Activated naive CD4-positive, alpha-beta T cell treated with anti-CD3 and anti-CD28 coated beads for 36 hours (primary cell): ENCODE results near the gene NKX2-2. TPM values are rescaled to one million over a fixed set of nuclear protein-coding genes. Genes with fewer than 3 reads are reported as not detected.

Experiments
- CTCF ChIA-PET: fragments of 350-600 bp; sonication (Branson Sonifier 250); formaldehyde crosslinking; loops from one replicate; lab custom pipeline; 2021; ENCODE audit warnings: antibody characterized with exemption; lab: Charles Lee
- DNase-seq: peaks from one replicate; pipeline ENCODE4 v3.0.0-alpha.2; 2020
- H3K27ac Mint-ChIP-seq: one replicate; pipeline ENCODE4 v1.8.0; 2021; ENCODE audit warnings: mild to moderate bottlenecking, mixed read lengths
- H3K27me3 Mint-ChIP-seq: one replicate; pipeline ENCODE4 v1.8.0; 2021; ENCODE audit warnings: low read depth, mixed read lengths
- H3K36me3 Mint-ChIP-seq: one replicate; pipeline ENCODE4 v1.8.0; 2021; ENCODE audit warnings: low read depth, mixed read lengths
- H3K4me1 Mint-ChIP-seq: one replicate; pipeline ENCODE4 v1.8.0; 2021; ENCODE audit warnings: low read depth, mixed read lengths
- H3K4me3 Mint-ChIP-seq: one replicate; pipeline ENCODE4 v1.8.0; 2021; ENCODE audit warnings: mild to moderate bottlenecking, moderate library complexity, mixed read lengths
- H3K9me3 Mint-ChIP-seq: one replicate; pipeline ENCODE4 v1.8.0; 2021; ENCODE audit warnings: mixed read lengths
- intact Hi-C: fragments of 100-400 bp; cut with micrococcal nuclease; formaldehyde crosslinking; loops from one replicate; pipeline ENCODE4 v1.15.1; 2023
- total RNA-seq, 2 experiments: library from RNA; stranded (reverse); gene quantifications; one replicate each; pipeline ENCODE4 v1.2.3, GENCODE V29; 2021

Gene NKX2-2
- total RNA-seq, 2 experiments from 2014 or later = not detected

DNA sequence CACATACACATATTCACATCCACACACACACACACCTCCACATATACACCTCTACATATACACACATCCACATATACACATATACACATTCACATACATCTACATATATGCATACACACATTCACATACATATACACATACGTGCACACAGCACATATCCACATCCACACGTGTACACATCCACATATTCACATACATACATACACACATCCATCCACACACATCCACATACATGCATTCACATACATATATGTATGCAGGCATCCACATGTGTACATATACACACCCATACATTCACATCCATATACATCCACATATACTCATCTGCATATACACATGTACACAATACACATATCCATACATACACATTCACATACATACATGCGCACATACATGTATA, 25.6 kb upstream of the NKX2-2 start:
- H3K36me3 Mint-ChIP-seq = no peaks in the 10 kb centered on the region
- intact Hi-C loops = no loop called here
- peaks cover 3% of the 10 kb centered on the region for H3K27me3 Mint-ChIP-seq
- no peaks in the 10 kb centered on the region for H3K4me1 Mint-ChIP-seq
- DNase-seq = no peak
- no peak overlapping the region for H3K27ac Mint-ChIP-seq
- CTCF ChIA-PET = no interaction called here
- no peaks in the 10 kb centered on the region for H3K9me3 Mint-ChIP-seq
- H3K4me3 Mint-ChIP-seq = no peak overlapping the region

DNA sequence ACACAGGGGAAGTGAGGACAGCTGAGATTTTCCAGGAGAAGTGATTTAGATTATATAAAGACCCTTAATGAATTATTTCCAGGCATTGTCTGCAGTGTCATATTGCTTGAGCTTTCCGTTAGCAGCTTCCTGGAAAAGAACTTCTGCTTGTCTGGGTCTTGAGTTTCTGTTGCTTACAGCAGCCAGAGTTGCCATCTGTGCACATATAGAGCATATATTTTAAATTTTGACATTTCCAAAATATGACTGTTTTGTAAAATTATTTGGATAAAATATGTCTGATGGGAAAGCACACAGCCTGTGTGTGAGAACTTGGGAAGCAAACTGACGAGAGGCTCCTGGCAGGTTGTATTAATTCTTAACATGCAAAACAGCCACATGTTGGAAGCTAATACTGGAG, 21.0 kb upstream of the NKX2-2 start:
- Mint-ChIP-seq H3K27ac (no peak overlapping the region), H3K9me3 (no peaks in the 10 kb centered on the region), H3K36me3 (no peaks in the 10 kb centered on the region), H3K27me3 (peaks cover 3% of the 10 kb centered on the region), H3K4me3 (no peak overlapping the region), H3K4me1 (peaks cover 1% of the 10 kb centered on the region)
- DNase-seq = no peak
- intact Hi-C loops = loop anchor here (1.0 kb wide), 1 partner anchor 13 kb away; no protein-coding TSS in a partner anchor
- CTCF ChIA-PET = interaction anchor here (0.6 kb wide), 1 partner anchor 315 kb away, joined by 3 read pairs; no protein-coding TSS in a partner anchor

DNA sequence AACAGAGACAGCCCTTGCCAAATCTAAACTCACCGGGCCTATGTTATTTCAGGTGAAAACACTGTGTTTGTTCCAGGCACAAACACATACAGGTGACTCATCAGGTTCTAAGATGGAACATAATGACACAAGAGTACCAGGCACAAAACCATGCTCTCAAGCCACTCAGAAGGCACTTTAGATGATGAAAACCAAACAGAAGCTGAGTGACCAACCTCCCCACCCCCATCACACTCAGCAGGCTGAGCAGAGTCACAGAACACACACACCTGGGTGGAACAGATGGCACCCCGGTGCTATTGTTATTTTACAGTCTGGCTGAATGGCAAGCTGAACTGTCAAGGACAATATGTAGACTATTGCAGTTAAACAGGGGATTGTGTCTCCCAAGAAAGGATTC, 20.6 kb upstream of the NKX2-2 start:
- H3K4me3 Mint-ChIP-seq = no peak overlapping the region
- CTCF ChIA-PET = no interaction called here
- peaks cover 3% of the 10 kb centered on the region for H3K4me1 Mint-ChIP-seq
- H3K36me3 Mint-ChIP-seq = no peaks in the 10 kb centered on the region
- H3K27me3 Mint-ChIP-seq = peaks cover 3% of the 10 kb centered on the region
- intact Hi-C loops = loop anchor here (1.0 kb wide), 1 partner anchor 14 kb away; no protein-coding TSS in a partner anchor
- no peak for DNase-seq
- H3K27ac Mint-ChIP-seq = no peak overlapping the region
- H3K9me3 Mint-ChIP-seq = no peaks in the 10 kb centered on the region

DNA sequence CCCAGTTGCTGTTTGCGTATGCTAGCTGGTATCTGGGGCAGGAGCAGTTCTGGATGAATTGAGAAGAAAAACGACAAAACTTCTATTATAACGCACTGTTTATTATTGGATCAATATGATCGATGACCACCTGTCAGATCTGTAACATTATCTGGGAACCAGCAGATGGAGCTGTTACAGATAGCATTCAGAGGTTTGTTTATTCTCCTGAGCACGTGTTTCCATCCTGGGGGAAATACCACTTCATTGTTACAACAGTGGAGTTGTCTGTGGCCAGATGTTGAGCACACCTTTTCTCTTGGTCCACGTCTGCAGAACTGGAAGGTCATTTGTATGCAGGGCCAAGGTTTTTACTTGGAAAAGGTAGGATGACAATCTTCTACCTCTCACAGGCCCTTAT, 16.0 kb upstream of the NKX2-2 start:
- Mint-ChIP-seq H3K27me3 (peaks cover 19% of the 10 kb centered on the region), H3K4me1 (peaks cover 3% of the 10 kb centered on the region), H3K36me3 (no peaks in the 10 kb centered on the region), H3K9me3 (no peaks in the 10 kb centered on the region), H3K27ac (no peak overlapping the region), H3K4me3 (no peak overlapping the region)
- intact Hi-C loops = loop anchor here (1.0 kb wide), 2 partner anchors 41 to 85 kb away; no protein-coding TSS in a partner anchor
- DNase-seq = no peak
- CTCF ChIA-PET = interaction anchor here (0.6 to 2.4 kb wide), 20 partner anchors 11 to 418 kb away, joined by 3 to 45 read pairs (median 5); no protein-coding TSS in a partner anchor

DNA sequence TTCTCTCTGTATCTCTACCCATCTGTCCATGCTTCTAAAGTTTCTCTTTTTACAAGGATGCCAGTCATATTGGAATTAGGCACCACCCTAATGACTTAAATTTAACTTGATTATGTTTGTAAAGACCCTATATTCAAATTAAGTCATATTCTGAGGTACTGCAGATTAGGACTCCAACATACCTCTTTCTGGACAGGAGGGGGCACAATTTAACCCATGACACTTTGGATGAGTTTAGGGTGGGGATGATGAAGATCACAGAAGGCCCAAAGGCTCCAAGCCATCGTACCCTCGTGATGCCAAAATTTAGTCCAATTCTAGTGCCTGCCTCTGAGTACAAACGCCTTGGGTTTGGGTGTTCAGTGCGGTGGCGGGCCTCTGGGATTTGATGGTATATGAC, 15.0 kb upstream of the NKX2-2 start:
- Mint-ChIP-seq H3K27ac (no peak overlapping the region), H3K27me3 (peaks cover 28% of the 10 kb centered on the region), H3K4me1 (peaks cover 3% of the 10 kb centered on the region), H3K36me3 (no peaks in the 10 kb centered on the region), H3K9me3 (no peaks in the 10 kb centered on the region), H3K4me3 (no peak overlapping the region)
- DNase-seq = no peak
- CTCF ChIA-PET = interaction anchor here (0.6 to 2.4 kb wide), 13 partner anchors 18 to 293 kb away, joined by 3 to 45 read pairs (median 7); no protein-coding TSS in a partner anchor
- intact Hi-C loops = loop anchor here (1.0 kb wide), 1 partner anchor 42 kb away; no protein-coding TSS in a partner anchor

DNA sequence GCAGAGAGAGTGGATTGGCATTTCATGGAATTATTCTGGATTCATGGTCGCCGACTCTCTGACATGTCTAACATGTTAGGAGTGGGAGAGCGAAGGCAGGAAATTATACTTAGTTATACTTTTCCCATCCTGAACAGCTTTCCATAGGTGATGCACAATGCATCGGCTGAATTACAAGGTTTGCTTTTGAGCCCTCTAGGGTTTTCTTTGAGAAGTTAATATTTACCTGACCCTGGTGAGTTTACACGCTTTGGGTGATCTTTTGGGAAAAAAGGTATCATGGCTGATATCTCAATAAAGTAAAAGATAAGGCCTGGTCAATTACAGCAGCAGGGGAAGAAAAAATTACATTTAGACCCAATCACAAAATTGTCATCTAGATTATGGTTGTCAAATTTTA, 14.0 kb upstream of the NKX2-2 start:
- H3K4me3 Mint-ChIP-seq = no peak overlapping the region
- no peak for DNase-seq
- peaks cover 38% of the 10 kb centered on the region for H3K27me3 Mint-ChIP-seq
- H3K27ac Mint-ChIP-seq = no peak overlapping the region
- CTCF ChIA-PET = interaction anchor here (0.7 to 2.4 kb wide), 3 partner anchors 14 to 48 kb away, joined by 4 to 13 read pairs (median 13); no protein-coding TSS in a partner anchor
- intact Hi-C loops = no loop called here
- peaks cover 8% of the 10 kb centered on the region for H3K4me1 Mint-ChIP-seq
- H3K9me3 Mint-ChIP-seq = no peaks in the 10 kb centered on the region
- H3K36me3 Mint-ChIP-seq = no peaks in the 10 kb centered on the region

DNA sequence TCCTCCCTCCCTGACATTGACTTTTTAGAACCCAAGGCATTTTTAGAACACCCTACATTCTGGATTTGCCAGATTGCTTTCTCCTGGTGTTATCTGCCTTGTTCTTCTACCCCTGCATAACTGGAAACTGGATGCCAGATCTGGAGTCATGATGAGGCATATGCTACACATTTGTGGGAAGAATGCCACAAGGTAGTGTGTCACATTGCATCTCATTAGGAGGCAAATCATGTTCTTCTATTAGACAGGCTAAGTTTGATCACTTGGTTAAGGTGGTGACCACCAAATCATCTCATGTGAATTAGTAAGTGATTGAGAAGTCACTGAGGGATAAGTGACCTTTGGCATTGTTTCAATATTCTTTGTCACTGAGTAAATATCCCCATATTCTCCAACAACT, 12.9 kb upstream of the NKX2-2 start:
- Mint-ChIP-seq H3K4me3 (no peak overlapping the region), H3K9me3 (no peaks in the 10 kb centered on the region), H3K27me3 (peaks cover 40% of the 10 kb centered on the region), H3K4me1 (peaks cover 10% of the 10 kb centered on the region), H3K27ac (no peak overlapping the region), H3K36me3 (no peaks in the 10 kb centered on the region)
- CTCF ChIA-PET = interaction anchor here (2.1 kb wide), 1 partner anchor 45 kb away, joined by 13 read pairs; no protein-coding TSS in a partner anchor
- DNase-seq = no peak
- intact Hi-C loops = no loop called here

DNA sequence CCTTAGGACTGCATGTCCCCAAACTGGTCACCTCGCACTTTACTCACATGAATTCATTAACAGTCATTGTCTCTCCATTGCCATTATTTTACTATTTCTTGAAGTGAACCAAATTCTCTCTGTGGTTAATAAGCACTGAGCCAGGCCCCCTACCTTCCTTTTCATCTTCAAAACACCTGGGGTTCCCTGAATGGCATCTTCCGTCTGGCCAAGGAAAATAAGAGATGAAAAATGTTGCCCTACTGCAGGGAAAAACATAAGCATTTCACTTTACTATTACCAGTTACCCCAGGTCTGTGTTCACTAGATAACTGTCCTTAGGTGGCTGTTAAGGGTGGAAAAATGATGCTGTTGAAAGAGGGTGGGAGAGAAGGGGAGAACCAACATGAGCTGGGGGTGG, 10.0 kb upstream of the NKX2-2 start:
- H3K27ac Mint-ChIP-seq = no peak overlapping the region
- peaks cover 68% of the 10 kb centered on the region for H3K27me3 Mint-ChIP-seq
- DNase-seq = no peak
- no peaks in the 10 kb centered on the region for H3K9me3 Mint-ChIP-seq
- no peak overlapping the region for H3K4me3 Mint-ChIP-seq
- peaks cover 25% of the 10 kb centered on the region for H3K4me1 Mint-ChIP-seq
- CTCF ChIA-PET = interaction anchor here (0.8 to 1.7 kb wide), 4 partner anchors 17 to 48 kb away, joined by 3 to 8 read pairs (median 4); no protein-coding TSS in a partner anchor
- H3K36me3 Mint-ChIP-seq = no peaks in the 10 kb centered on the region
- intact Hi-C loops = no loop called here

DNA sequence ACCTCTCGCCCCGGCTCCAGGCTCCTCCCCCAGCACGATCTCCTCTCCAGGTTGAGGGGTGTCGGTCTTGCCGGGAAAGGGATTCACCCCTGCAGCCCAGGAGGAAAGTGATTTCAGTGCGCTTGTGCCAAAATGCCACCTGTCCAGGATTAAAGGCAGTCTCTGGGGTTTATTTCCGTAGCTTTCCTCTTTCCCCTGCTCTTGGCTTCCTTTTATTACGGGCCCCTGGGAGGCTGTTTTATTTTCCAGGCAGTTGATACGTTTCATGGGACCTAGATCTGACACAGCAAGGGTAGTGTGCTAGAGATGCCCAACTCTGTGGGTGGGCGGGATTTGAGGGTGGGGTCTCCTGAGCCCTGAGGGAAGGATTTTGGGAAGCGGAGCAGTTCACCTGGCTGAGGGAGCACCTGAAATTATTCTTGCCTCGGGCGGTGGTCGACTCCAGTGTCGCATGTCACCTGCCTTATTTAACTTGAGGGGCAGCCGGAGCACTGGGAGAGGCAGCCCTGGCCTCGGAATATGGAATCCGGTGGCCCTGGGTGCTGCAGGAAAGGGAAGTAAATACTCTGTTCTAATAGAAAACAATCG, 9.5 kb upstream of the NKX2-2 start:
- DNase-seq = no peak
- Mint-ChIP-seq H3K36me3 (no peaks in the 10 kb centered on the region), H3K4me1 (peaks cover 25% of the 10 kb centered on the region), H3K4me3 (no peak overlapping the region), H3K27me3 (peaks cover 73% of the 10 kb centered on the region), H3K27ac (no peak overlapping the region), H3K9me3 (no peaks in the 10 kb centered on the region)
- intact Hi-C loops = no loop called here
- CTCF ChIA-PET = interaction anchor here (1.5 to 2.0 kb wide), 2 partner anchors 18 to 48 kb away, joined by 4 to 5 read pairs; no protein-coding TSS in a partner anchor

DNA sequence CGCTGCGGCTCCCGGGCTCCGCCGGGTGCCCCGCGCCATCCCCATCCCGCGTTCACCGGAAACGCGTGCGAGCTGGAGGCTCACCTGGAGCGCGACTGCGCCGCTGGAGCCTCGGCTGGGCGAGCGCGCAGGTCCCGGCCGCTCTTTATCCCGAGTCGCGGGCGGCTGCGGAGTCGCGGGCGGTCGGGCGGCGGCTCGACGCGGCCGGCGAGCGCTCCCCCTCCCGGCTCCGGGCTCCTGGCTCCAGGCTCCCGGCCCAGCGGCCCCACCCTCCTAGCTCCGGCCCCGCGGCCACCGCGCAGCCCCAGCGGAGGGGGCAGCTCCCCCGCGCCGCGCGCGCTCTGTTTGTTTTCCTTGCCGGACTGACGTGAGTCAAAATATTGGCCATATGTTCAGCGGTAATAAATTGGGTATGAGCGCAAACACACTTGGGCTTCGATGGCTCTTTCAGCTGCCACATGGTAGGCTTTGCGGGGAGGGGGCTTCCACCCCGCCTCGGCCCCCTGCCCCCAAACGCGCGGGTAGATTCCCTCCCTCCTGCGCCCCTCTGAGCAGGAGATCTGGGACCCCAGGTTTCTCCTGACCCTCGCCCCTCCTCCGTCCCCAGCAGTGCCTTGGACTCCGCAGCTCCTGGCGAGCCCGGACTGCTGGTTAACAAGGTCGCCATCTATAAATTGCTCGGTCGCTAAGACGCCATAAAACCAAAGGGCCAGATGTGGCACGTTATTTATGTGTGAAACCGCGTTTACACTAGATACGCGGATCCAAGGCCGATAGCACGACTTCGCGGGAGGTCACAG, 8.8 kb upstream of the NKX2-2 start:
- Mint-ChIP-seq H3K9me3 (no peaks in the 10 kb centered on the region), H3K27me3 (peaks cover 78% of the 10 kb centered on the region), H3K4me3 (peak overlapping the region; percentile 23), H3K27ac (no peak overlapping the region), H3K4me1 (peaks cover 32% of the 10 kb centered on the region), H3K36me3 (no peaks in the 10 kb centered on the region)
- intact Hi-C loops = no loop called here
- CTCF ChIA-PET = interaction anchor here (1.5 to 2.0 kb wide), 2 partner anchors 18 to 48 kb away, joined by 4 to 5 read pairs; no protein-coding TSS in a partner anchor
- no peak for DNase-seq

DNA sequence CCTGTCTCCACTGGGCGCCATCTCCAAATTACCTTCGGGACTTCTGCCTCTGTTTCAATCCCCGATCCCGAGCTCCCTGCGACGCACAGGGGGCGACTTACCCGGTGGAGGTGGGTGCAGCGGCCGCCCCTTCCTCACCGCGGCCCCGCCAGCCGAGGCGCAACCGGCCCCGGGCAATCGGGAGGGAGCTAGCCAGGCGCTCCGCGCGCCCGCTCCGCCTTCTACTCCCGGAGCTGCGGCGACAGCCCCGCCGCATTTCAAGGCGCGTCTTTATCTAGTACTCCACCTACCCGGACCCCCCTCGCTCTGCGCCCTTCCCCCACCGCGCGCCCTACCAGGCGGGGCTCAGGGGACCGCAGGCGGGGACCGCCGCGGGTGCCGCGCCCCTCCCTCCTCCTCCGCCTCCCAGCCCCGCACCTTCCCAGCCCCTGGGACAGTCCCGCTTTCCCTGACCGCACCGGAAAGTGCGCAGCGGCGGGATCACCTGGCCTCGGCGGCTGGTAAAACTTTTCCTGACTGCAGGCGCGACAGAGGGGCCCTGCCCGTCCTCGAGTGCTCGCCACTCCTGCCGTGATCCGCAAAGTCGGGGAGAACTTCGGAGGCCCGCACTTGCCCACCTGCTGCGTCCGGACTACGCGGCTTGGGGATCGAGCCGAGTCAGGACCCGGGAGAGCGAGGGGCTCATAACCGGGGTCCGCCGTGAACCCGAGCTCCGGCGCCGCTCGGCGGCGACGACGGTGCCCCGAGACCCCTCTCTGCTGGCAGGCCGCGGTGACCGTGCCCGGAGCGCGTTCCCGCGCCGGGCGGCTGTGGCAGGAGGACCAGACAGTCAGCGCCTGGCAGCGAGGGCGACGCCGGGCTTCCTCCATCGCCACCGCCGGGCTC, 8.0 kb upstream of the NKX2-2 start:
- no peak for DNase-seq
- Mint-ChIP-seq H3K9me3 (no peaks in the 10 kb centered on the region), H3K4me1 (peaks cover 39% of the 10 kb centered on the region), H3K36me3 (no peaks in the 10 kb centered on the region), H3K4me3 (no peak overlapping the region), H3K27ac (no peak overlapping the region), H3K27me3 (peaks cover 86% of the 10 kb centered on the region)
- CTCF ChIA-PET = interaction anchor here (1.2 to 2.0 kb wide), 3 partner anchors 12 to 47 kb away, joined by 3 to 5 read pairs (median 4); no protein-coding TSS in a partner anchor
- intact Hi-C loops = loop anchor here (2.0 kb wide), 1 partner anchor 15 kb away; no protein-coding TSS in a partner anchor
